MG63 (cell line): ENCODE data around the gene FGD3. TPM values are rescaled to one million over a fixed set of nuclear protein-coding genes. Genes with fewer than 3 reads are reported as not detected.

Experiments used
- DNase-seq: peaks from one replicate; pipeline ENCODE4 v3.0.0-alpha.2; 2020
- H3K27me3 ChIP-seq: fragments of 250-450 bp; sonication (Bioruptor Pico); 2 replicates; pipeline ENCODE4 v1.5.1; 2020; ENCODE audit warnings: mild to moderate bottlenecking, moderate library complexity
- H3K36me3 ChIP-seq: fragments of 250-450 bp; sonication (Bioruptor Pico); 2 replicates; pipeline ENCODE4 v1.5.1; 2020; ENCODE audit warnings: mild to moderate bottlenecking, moderate library complexity
- H3K4me3 ChIP-seq: fragments of 250-450 bp; sonication (Bioruptor Pico); 2 replicates; pipeline ENCODE4 v1.5.1; 2020; ENCODE audit warnings: mild to moderate bottlenecking, moderate library complexity
- H3K9me3 ChIP-seq: fragments of 250-450 bp; sonication (Bioruptor Pico); 2 replicates; pipeline ENCODE4 v1.5.1; 2020; ENCODE audit warnings: mild to moderate bottlenecking, moderate library complexity
- total RNA-seq: library from RNA; depleted of rRNA; stranded (reverse); fragments of >200 nt; shearing (Covaris generic); gene quantifications from 2 replicates; pipeline ENCODE4 v1.2.3, GENCODE V29; 2014; ENCODE audit warnings: low replicate concordance

FGD3 gene
- total RNA-seq, 1 experiment from 2014 or later: not detected

DNA sequence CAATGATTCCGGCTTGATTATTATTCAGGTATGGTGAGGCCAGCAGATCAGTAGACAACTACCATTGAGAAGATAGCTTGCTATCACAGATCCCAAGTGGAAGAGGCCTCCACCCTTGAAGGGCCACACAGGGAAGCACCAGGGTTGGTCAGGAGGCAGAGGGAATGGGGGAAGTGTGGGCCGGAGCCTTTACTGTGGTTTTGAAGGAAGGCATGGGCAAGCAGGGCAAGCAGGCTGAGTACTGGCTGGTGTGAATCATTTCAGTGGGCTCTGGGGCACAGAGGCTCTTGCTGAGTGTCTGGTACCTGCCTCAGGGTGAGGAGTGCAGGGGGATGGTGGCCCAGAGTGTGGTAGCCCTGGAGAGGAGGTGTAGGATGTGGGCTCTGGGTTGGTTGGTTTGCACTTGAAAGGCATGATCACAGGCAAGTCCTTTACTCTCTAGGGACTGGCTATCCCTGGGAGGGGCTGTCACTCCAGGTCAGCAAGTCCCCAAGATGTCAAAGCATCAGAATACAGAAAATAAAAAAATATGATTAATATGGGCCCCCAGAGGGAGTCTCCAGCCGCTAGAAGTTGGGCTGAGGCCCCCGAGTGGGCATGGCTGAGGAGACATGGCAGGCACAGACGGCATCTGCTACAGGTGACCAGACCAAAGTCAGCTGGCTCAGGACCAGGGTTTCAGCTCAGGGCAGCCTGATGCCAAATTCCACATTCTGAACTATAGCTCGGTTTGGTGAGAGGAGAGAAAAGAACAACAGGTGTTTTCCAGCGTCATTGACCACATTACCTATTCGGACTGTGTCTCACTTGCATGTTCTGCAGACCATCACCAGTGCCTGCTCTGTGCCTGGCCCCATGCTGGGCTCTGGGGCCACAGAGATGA, 101.5 kb downstream of the FGD3 start:
- Histone ChIP-seq H3K9me3 (no peaks in the 10 kb centered on the region), H3K36me3 (no peaks in the 10 kb centered on the region), H3K27me3 (no peaks in the 10 kb centered on the region), H3K4me3 (no peak overlapping the region)
- DNase-seq: no peak

- H3K9me3 ChIP-seq: no peaks in the 10 kb centered on the region
- no peaks in the 10 kb centered on the region for H3K27me3 ChIP-seq
- H3K36me3 ChIP-seq: no peaks in the 10 kb centered on the region
- H3K4me3 ChIP-seq: no peak overlapping the region
- no peak for DNase-seq
These were observed 102.2 kb downstream of the FGD3 start for GRCh38 chr9:93049491-93049890.

- H3K9me3 ChIP-seq: no peaks in the 10 kb centered on the region
- H3K36me3 ChIP-seq: no peaks in the 10 kb centered on the region
- no peak overlapping the region for H3K4me3 ChIP-seq
- H3K27me3 ChIP-seq: no peaks in the 10 kb centered on the region
- no peak for DNase-seq
These were observed 102.9 kb downstream of the FGD3 start for GRCh38 chr9:93050231-93050630.

DNA sequence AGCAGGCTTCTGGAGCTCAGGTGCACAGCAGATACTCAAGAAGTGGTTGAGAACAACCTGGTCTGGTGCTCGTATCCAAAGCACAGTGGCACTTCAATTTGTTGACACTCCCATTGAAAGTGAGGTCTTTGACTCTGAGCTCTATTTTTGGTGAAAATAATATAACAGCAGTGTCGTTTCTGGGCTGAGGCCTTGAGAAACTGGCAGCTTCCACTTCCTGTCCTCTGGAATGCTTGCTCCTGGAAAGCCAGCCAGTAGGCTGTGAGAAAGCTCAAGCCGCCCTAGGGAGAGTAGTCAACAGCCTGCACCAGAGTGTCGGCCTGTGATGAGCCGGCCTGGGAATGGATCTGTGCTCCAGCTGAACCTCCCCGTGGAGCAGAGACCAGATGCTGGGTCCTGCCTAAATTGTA, 104.4 kb downstream of the FGD3 start:
- DNase-seq: peak; percentile 58

DNA sequence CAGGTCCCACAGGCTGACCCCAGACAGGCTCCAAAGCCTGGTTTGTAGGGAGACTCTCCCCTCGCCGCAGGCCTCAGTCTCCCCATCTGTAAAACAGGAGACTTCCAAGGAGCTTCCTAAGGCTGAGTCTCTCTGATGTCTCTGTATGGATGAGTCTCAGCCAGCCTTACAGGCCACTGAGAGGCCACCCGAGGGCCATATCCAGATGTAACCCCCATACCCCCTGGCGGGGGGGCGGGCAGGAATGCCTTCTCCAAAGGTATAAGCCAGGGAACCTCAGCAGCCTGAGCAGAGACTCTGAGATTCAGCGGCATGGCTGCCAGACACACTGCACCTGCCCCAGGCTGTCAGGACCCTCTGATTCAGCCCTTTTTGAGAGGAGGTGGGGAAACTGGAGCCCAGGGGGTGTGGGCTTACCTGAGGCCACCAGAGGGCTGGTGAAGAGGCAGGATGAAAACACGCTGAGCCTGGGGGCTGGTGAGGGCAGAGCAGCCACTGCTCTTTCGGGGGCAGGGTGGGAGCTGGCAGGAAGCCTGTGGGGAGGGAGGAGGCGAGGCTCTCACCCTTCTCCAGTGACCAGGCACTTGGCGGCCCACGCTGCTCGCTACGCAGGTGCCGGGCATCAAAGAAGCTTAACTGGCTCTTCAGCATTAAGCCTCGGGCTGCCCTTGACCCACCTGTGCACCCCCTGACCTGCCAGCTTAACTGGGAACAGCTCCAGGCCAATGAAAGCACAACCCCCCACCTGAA, 105.6 kb downstream of the FGD3 start:
- Histone ChIP-seq H3K36me3 (no peaks in the 10 kb centered on the region), H3K27me3 (no peaks in the 10 kb centered on the region), H3K9me3 (no peaks in the 10 kb centered on the region), H3K4me3 (no peak overlapping the region)
- DNase-seq: no peak

More for the DNA sequence above, 104.4 kb downstream of the FGD3 start:
- Histone ChIP-seq H3K36me3 (no peaks in the 10 kb centered on the region), H3K4me3 (no peak overlapping the region), H3K27me3 (no peaks in the 10 kb centered on the region), H3K9me3 (no peaks in the 10 kb centered on the region)

DNA sequence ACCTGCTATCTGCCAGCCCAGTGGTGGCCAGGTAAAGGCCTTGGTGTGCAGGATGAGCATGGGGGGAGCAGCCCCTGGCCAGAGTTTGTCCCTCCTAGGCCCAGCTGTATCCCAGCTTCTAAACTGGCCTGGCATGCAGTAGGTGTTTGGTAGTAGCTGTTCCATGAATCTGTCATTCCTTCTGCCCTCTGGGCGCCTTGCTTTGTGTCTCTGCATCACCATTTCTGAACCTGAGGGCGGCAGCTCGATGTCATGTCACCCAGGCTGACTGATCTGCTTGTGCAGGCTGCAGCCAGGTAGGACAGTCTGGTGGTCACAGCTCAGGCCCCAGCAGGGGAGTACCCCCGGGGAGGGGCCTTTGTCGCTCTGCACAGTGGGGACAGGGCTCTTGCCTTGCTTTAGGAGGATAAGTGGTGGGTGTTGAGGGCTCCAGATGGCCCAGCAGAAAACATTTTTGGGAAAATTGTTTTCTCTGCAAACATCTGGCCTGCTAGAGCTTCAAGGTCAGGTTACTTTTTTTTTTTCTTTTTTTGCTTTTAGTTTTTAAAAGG, 106.5 kb downstream of the FGD3 start:
- DNase-seq: no peak
- H3K27me3 ChIP-seq: no peaks in the 10 kb centered on the region

DNA sequence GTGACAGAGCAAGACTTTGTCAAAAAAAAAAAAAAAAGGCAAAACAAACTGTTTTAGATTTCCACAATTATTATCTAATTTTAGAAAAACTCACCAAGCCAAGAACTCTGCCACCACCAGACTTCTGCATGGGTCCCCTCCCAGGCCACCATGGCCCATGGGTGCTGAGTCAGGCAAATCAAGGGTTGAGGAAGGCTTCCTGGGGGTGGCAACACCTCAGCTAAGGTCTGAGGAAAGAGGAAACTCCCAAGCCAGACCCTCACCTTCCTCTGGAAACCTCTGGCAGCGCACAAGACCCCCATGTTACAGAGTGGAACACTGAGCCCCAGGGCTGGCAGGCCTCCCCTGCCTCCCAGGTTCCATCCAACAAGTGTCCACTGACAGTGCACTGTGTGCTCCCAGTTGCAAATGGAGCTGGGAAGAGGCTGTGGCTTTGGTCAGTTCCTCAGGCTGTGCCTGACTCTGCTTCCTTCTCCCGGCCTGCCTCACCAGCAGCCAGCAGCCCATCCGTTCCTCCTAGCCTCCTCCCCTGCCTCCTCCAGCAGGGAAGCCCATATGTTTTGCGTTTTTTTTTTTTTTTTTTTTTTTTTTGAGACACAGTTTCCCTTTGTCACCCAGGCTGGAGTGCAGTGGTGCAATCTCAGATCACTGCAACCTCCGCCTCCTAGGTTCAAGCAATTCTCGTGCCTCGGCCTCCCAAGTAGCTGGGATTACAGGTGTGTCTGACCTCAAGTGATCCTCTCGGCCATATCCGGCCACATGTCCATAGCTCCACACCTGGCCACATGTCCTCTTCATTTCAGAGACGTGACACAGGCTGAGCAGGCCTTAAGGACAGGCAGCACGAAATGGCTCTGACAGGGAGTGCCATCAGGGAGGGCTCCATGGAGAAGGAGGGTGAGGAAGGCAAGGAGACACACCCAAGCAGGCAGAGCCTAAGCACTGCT, 107.7 kb downstream of the FGD3 start:
- Histone ChIP-seq H3K27me3 (no peaks in the 10 kb centered on the region), H3K4me3 (no peak overlapping the region), H3K9me3 (no peaks in the 10 kb centered on the region), H3K36me3 (no peaks in the 10 kb centered on the region)
- no peak for DNase-seq

More for the DNA sequence above, 106.5 kb downstream of the FGD3 start:
- Histone ChIP-seq H3K36me3 (no peaks in the 10 kb centered on the region), H3K4me3 (no peak overlapping the region), H3K9me3 (no peaks in the 10 kb centered on the region)

GRCh38 chr9:93057042-93057702, 109.8 kb downstream of the FGD3 start:
- Histone ChIP-seq H3K4me3 (no peak overlapping the region), H3K36me3 (no peaks in the 10 kb centered on the region), H3K9me3 (no peaks in the 10 kb centered on the region), H3K27me3 (no peaks in the 10 kb centered on the region)
- no peak for DNase-seq

GRCh38 chr9:93057703-93058354, 110.5 kb downstream of the FGD3 start:
- DNase-seq: no peak
- H3K9me3 ChIP-seq: no peaks in the 10 kb centered on the region
- no peaks in the 10 kb centered on the region for H3K27me3 ChIP-seq
- no peaks in the 10 kb centered on the region for H3K36me3 ChIP-seq
- no peak overlapping the region for H3K4me3 ChIP-seq

- Histone ChIP-seq H3K9me3 (no peaks in the 10 kb centered on the region), H3K27me3 (no peaks in the 10 kb centered on the region), H3K36me3 (no peaks in the 10 kb centered on the region), H3K4me3 (no peak within 1 kb of the TSS)
- DNase-seq: no peak
These were observed 111.2 kb downstream of the FGD3 start, which contains the start of gene SUSD3 for GRCh38 chr9:93058355-93059010. Gene SUSD3, plus strand, starts transcription at chr9:93058701. Its CDS starts 42 bp downstream, at chr9:93058743.

DNA sequence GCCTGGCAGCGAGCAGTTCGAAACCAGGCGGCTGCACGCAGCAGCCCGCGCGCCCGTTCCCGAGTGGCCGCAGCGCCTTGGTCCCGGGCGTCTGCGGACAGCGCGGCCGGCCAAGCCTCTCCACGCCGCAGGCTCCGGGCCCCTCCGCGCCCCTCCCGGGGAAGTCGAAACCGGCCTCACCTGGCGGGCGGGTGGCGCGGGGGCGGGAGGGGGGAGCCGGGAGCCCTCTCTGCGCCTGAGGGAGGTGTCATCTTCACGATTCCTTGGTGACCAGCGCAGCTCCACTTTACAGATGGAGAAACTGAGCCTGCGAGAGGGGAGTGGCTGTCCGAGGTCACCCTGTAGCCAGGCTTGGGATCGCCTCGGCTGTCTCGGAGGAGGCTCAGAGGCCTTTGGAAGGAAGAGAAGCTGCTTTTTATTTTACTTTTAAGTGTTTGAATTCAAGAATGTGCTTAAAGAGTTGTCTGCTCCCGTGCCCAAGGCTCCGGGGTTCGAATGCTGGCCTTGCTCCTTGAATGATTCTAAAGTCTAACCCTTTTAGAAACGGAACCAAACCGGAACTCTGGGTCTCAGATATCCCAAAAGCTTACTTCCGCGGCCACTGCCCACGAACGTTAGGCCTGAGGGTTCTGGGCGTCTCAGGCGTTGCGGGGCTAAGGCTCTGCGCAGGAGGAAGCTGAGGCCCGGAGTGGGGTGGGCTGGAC, 111.8 kb downstream of the FGD3 start:
- no peak overlapping the region for H3K4me3 ChIP-seq
- H3K9me3 ChIP-seq: no peaks in the 10 kb centered on the region
- DNase-seq: no peak
- no peaks in the 10 kb centered on the region for H3K27me3 ChIP-seq
- H3K36me3 ChIP-seq: no peaks in the 10 kb centered on the region

DNA sequence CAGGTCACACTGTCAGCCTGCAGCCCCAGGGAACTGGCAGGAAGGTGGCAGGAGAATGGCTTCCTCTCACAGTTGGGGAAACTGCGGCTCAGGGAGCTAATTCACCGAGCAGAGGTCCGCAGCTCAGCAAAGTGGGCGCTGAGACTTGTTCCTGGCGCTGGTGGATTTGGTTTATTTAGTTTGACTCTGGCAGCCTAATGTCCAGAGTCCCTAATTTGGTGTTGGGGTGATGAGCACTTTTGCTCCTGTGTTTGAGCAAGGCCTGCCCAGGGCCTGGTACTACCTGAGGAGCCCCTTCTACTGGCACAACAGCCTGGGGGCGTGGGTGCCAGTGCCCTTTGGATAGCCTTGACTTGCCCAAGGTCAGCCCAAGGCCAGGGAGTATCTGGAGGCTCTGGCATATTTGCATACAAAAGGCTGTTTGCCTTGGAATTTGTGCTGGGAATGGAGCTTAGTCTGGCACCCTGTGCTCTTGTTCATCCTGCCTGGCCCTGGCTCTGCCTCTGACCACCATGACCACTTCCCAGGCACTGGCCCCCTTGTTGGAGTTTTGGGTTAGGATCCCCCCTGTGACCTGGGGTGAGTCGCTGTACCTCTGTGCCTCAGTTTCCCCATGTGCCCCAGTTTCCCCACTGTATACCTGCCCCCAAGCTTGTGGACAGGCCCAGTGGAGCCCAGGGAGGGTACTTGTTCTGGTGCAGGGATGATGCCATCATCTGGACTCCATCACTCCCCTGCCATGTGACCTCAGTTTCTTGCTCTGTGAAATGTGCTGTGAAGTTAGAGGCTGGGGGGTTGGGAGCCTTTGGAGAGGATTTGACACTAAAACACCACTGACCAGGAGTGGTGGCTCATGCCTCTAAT, 112.6 kb downstream of the FGD3 start:
- no peak overlapping the region for H3K4me3 ChIP-seq
- H3K27me3 ChIP-seq: no peaks in the 10 kb centered on the region
- H3K36me3 ChIP-seq: no peaks in the 10 kb centered on the region
- H3K9me3 ChIP-seq: no peaks in the 10 kb centered on the region
- no peak for DNase-seq

DNA sequence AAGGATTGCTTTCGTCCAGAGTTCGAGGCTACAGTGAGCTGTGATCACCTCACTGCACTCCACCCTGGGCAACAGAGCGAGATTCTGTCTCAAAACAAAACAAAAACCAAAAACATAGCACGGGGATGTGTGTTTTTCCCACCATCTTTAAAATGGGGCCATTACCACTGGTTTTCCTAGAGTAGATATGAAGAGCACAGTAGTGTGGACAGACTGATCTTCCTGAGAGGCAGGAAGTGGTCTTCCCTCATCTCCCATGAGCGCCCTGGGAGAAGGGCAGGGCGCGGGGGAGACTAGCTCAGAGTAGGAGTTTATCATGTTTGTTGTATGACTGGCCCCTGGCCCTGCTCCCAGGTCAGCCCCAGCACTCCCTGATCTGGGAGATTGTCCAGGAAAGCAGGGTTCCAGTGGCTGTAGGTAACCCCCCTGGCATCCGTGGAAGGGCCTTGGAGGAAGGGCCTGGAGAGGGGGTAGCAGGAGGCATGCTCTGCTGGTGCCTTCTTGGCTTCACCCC, 113.5 kb downstream of the FGD3 start:
- DNase-seq: peak; percentile 96
- no peaks in the 10 kb centered on the region for H3K36me3 ChIP-seq
- H3K4me3 ChIP-seq: no peak overlapping the region
- H3K9me3 ChIP-seq: no peaks in the 10 kb centered on the region
- no peaks in the 10 kb centered on the region for H3K27me3 ChIP-seq
